ENCODE data around the gene ITGB4.

ITGB4 gene

GRCh38 chr17:75731716-75732498 lies 10.6 kb downstream of the ITGB4 start:
- DNase-seq (ENCODE audit: low read depth) = no peak

DNA sequence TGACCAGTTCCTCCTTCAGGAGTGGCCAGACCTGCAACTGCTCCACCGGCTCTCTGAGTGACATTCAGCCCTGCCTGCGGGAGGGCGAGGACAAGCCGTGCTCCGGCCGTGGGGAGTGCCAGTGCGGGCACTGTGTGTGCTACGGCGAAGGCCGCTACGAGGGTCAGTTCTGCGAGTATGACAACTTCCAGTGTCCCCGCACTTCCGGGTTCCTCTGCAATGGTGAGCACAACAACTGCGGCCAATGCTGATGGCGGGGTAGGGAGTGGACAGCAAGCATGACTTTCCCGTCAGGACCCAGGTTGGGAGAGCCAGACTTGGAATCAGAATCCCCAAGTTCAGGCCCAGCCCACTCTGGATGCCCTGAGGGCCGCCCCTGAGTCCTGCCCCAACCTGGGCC lies 12.2 kb downstream of the ITGB4 start:
- DNase-seq (ENCODE audit: low read depth) = no peak

- DNase-seq (ENCODE audit: low read depth) = no peak
Measured at GRCh38 chr17:75734674-75735294, 13.5 kb downstream of the ITGB4 start.

DNA sequence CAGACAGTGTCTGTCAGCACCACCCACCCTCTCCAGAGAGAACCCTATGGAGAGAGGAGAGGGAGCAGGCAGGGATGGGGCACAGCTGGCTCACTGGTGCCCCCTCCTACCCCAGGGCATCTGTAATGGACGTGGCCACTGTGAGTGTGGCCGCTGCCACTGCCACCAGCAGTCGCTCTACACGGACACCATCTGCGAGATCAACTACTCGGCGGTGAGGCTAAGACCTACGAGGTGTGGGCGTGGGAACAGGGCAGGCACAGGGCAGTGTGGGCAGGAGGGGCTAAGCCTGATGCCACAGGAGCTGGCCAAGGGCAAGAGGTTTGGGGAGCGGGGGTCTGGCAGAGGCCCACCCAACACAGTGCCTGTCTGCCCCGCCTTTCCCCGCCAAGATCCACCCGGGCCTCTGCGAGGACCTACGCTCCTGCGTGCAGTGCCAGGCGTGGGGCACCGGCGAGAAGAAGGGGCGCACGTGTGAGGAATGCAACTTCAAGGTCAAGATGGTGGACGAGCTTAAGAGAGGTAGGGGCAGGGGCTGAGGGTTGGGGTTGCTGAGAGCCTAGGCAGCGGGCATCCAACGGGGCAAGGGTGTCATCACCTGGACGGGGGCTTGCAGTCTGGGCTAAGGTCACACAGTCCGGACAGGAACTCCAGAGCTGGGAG lies 15.0 kb downstream of the ITGB4 start:
- no peak for DNase-seq (ENCODE audit: low read depth)

DNA sequence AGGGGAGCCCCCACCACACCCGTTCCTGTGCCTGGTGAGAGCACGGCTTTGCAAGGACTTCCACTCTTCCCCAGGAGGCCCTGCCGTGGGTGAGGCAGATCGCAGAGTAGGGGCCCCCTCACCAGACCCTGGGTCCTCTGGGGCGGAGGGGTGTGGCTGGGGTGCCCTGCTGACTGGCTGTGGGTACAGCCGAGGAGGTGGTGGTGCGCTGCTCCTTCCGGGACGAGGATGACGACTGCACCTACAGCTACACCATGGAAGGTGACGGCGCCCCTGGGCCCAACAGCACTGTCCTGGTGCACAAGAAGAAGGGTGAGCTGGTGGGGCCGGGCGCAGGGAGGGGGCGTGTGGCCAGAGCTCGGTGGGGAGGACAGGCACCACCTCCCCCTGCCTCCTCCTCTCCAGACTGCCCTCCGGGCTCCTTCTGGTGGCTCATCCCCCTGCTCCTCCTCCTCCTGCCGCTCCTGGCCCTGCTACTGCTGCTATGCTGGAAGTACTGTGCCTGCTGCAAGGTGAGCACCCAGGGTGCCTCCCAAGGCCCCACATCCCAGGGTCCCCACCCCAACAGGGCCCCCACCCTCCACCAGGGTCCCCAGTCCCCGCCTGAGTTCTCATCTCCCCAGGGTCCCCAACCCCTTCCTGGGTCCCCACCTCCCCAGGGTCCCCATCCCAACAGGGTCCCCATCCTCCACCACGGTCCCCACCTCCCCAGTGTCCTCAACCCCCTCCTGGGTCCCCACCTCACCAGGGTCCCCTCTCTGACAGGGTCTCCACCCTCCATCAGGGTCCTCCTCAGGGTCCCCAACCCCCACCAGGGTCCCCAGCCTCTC lies 16.1 kb downstream of the ITGB4 start:
- DNase-seq (ENCODE audit: low read depth) = no peak

GRCh38 chr17:75738218-75738802 lies 17.1 kb downstream of the ITGB4 start:
- DNase-seq (ENCODE audit: low read depth) = peak; percentile 20

DNA sequence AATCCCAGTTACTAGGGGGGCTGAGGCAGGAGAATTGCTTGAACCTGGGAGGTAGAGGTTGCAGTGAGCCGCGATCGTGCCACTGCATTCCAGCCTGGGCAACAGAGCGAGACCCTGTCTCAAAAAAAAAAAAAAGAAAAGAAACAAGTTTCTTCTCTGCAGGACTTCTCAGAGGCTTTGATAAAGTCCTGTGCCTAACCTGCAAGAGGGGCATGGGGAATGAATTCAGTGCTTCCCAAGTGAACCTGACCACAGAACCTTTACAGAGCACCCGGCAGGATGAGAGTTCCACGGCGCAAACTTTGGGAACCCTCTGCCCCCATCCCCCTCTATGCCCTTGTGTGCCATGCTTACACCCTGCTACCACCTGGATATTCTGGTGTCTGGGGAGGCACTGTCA lies 17.9 kb downstream of the ITGB4 start:
- DNase-seq (ENCODE audit: low read depth) = no peak

- no peak for DNase-seq (ENCODE audit: low read depth)
Measured at GRCh38 chr17:75739801-75740200, 18.5 kb downstream of the ITGB4 start.

DNA sequence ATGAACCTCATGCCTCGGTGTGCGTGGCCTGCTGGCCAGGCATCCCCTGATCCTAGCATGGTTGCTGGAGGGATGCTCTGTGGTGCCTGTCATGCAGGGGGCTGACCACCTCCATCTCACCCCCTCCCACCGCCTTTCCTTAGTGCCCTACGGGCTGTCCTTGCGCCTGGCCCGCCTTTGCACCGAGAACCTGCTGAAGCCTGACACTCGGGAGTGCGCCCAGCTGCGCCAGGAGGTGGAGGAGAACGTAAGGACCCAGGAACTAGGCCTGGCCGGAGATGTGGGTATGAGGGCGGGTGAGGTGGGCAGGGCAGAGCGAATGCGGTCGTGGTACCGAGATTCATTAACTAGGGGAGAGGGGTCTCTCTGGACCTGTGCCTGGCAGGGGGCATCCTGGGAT lies 19.0 kb downstream of the ITGB4 start:
- DNase-seq (ENCODE audit: low read depth) = no peak

DNA sequence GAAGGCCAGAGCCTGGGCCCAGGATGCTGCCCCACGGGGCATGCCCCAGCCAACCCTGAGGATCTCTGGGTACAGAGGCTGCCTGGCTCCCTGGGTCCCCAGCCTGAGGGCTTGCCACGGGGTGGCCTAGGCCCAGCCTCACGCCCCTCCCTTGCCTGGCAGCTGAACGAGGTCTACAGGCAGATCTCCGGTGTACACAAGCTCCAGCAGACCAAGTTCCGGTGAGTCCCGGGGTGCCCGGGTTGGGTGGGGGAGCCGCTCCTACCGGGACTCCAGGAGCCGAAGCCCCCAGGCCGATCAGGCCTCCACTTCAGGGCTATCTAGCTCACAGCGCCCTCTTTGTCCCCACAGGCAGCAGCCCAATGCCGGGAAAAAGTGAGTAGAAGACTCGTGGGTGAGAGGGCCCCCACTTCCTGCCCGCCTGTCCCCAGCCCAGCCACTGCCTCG lies 19.4 kb downstream of the ITGB4 start:
- no peak for DNase-seq (ENCODE audit: low read depth)

- no peak for DNase-seq (ENCODE audit: low read depth)
Measured at GRCh38 chr17:75742337-75742736, 21.1 kb downstream of the ITGB4 start.

DNA sequence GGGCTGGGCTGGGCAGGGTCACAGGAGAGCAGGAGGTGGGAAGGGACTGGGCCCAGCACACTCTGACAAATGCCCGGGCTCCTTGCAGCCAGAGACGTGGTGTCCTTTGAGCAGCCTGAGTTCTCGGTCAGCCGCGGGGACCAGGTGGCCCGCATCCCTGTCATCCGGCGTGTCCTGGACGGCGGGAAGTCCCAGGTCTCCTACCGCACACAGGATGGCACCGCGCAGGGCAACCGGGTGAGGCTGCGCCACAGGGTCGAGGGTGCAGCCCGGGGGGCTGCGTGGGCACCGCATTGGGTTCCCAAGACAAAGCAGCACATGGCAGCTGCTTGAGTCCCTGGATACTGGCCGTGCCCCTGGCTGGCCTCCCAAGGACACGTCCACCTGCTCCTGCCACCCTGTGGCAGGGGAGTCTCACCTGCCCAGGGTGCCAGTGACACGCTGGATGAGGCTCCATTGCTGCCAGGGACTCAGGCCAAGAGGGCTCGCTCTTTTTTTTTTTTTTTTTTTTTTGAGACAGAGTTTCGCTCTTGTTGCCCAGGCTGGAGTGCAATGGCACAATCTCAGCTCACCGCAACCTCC lies 22.5 kb downstream of the ITGB4 start:
- DNase-seq (ENCODE audit: low read depth) = no peak

GRCh38 chr17:75748706-75749105 lies 27.4 kb downstream of the ITGB4 start:
- no peak for DNase-seq (ENCODE audit: low read depth)

DNA sequence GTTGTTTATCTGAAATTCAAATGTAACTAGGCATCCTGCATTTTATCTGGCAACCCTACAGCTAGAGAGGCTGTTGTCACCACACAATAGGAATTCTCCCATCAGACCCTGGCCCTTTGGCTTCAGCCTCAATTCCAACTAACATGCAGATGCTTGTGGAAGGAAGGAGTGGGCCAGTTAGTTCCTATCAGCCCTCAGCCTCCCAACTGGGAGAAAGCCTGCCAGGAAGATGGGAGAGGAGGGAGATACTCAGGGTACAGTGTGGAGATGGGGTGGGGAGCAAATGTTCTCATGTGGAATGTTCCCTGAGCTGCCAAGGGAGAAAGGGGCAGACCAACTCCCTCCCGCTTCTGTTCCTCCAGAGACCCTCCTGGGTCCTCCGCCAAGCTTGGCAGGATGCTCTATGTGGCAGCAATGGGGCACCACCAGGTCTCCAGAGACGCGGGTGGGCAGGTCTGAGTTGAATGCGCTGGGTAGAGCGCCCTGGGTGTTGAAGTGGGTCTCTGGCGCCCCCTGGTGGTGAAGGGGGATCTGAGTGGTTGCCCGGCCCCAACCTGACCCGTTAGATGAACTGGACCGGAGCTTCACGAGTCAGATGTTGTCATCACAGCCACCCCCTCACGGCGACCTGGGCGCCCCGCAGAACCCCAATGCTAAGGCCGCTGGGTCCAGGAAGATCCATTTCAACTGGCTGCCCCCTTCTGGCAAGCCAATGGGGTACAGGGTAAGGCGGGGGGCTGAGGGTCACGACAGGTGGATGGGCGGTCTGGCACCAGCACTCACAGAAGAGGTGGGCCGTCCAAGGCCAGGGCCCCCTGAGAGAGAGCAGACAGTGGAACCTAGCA lies 28.5 kb downstream of the ITGB4 start:
- peak; percentile 58 for DNase-seq (ENCODE audit: low read depth)

- no peak for DNase-seq (ENCODE audit: low read depth)
Measured at GRCh38 chr17:75750661-75751423, 29.6 kb downstream of the ITGB4 start.

- no peak for DNase-seq (ENCODE audit: low read depth)
Measured at GRCh38 chr17:75751676-75752404, 30.6 kb downstream of the ITGB4 start.

DNA sequence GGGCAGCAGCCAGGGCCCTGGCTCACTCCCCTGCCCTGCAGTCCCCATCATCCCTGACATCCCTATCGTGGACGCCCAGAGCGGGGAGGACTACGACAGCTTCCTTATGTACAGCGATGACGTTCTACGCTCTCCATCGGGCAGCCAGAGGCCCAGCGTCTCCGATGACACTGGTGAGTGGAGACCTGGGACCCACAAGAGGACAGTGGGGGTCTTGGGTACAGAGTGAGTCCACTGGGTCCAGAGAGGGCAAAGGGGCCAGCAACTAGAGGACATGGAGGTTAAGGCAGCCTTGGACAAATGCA lies 31.1 kb downstream of the ITGB4 start:
- DNase-seq (ENCODE audit: low read depth) = no peak

- no peak for DNase-seq (ENCODE audit: low read depth)
Measured at GRCh38 chr17:75752802-75753513, 31.7 kb downstream of the ITGB4 start.

All from iris pigment epithelial cell (primary cell).